ENCODE measurements around the gene PPFIA2.

- no peak for TF ChIP-seq CTCF (IDR thresholded peaks at IDR 0.05)
- no peak for TF ChIP-seq POLR2AphosphoS5 (IDR thresholded peaks at IDR 0.05; ENCODE audit: low read depth, low read length)
- TF ChIP-seq SIN3A (IDR thresholded peaks at IDR 0.05; ENCODE audit: borderline replicate concordance, insufficient read depth, low read depth, low read length): no peak
- no peak for TF ChIP-seq REST (IDR thresholded peaks at IDR 0.05; ENCODE audit: insufficient read depth in 1 of 2, low read depth in 2 of 2, low read length in 1 of 2)
Measured at GRCh38 chr12:81639196-81639595, 120.0 kb downstream of the PPFIA2 start.

Measured in Panc1 (cell line).